ENCODE measurements around the gene ADORA1.

Gene ADORA1

DNA sequence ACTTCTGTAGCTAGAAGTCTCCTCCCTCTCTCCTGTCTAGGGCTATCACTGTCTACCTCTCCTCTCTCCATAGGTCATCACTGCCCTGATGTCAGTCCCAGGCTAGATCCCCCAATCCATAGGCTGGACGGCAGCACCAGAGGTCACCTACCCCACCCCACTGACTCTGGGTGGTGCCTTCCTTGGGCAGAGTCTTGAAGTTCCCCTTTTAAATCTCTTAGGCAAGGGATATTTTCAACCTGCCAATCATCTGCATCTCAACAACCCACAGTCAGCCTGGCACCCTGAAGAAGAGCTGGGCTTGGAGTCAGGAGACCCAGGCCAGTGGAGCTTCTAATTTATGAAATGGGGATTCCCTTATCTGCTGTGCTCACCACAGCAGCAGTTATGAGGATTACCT, 34.9 kb downstream of the ADORA1 start:
- TF ChIP-seq FOXM1 (IDR thresholded peaks at IDR 0.05; ENCODE audit: borderline replicate concordance, low read depth) (no peak), RAD21 (IDR thresholded peaks at IDR 0.05; ENCODE audit: low read depth) (no peak), ZBTB7A (IDR thresholded peaks at IDR 0.05; ENCODE audit: low read depth) (no peak), TCF12 (IDR thresholded peaks at IDR 0.05; ENCODE audit: low read depth) (no peak), TAF1 (IDR thresholded peaks at IDR 0.05; ENCODE audit: low read depth) (no peak), YY1 (IDR thresholded peaks at IDR 0.05; ENCODE audit: low read depth) (no peak), CEBPB (IDR thresholded peaks at IDR 0.05) (no peak), TEAD4 (IDR thresholded peaks at IDR 0.05) (no peak), CREB1 (IDR thresholded peaks at IDR 0.05; ENCODE audit: low read depth) (no peak)
- TF ChIP-seq, protein P1, sequence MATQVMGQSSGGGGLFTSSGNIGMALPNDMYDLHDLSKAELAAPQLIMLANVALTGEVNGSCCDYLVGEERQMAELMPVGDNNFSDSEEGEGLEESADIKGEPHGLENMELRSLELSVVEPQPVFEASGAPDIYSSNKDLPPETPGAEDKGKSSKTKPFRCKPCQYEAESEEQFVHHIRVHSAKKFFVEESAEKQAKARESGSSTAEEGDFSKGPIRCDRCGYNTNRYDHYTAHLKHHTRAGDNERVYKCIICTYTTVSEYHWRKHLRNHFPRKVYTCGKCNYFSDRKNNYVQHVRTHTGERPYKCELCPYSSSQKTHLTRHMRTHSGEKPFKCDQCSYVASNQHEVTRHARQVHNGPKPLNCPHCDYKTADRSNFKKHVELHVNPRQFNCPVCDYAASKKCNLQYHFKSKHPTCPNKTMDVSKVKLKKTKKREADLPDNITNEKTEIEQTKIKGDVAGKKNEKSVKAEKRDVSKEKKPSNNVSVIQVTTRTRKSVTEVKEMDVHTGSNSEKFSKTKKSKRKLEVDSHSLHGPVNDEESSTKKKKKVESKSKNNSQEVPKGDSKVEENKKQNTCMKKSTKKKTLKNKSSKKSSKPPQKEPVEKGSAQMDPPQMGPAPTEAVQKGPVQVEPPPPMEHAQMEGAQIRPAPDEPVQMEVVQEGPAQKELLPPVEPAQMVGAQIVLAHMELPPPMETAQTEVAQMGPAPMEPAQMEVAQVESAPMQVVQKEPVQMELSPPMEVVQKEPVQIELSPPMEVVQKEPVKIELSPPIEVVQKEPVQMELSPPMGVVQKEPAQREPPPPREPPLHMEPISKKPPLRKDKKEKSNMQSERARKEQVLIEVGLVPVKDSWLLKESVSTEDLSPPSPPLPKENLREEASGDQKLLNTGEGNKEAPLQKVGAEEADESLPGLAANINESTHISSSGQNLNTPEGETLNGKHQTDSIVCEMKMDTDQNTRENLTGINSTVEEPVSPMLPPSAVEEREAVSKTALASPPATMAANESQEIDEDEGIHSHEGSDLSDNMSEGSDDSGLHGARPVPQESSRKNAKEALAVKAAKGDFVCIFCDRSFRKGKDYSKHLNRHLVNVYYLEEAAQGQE (IDR thresholded peaks at IDR 0.05; ENCODE audit: low read depth): no peak

DNA sequence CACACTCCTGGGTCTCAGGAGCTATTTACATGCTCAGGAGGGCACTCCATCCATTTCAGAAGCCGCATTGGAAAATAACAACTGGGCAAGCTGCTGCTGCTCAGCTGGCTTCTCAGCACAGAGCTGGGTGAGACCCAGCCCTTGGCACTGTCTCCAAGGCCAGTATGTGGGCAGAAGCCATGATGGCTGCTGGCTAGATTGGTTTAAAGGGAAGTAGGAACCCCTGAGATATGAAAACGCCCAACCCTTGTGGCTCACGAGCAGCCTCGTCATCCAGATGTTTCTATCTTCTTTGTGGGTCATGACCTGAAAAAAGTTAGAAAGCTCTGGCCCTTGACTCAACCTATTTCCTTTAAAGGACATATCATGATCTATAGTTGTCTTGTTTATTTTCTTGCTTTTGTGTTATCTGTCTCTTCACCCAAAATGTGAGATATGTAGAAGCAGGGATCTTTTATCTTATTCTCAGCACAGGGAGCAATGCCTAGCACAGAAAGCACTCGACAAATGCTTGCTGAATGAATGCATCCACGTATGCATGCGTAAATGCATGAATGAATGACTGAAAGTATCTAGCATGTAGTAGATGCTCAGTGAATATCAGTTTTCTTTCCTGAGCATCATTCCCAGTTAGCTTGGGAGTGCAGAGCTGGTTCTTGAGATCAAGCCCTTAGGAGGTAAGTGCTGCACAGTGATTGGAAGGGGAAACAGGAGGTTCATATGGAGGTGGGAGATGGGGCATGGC, 36.5 kb downstream of the ADORA1 start:
- TF ChIP-seq FOXM1 (IDR thresholded peaks at IDR 0.05; ENCODE audit: borderline replicate concordance, low read depth): no peak
- no peak for TF ChIP-seq NFIC (IDR thresholded peaks at IDR 0.05)
- TF ChIP-seq, protein P2, sequence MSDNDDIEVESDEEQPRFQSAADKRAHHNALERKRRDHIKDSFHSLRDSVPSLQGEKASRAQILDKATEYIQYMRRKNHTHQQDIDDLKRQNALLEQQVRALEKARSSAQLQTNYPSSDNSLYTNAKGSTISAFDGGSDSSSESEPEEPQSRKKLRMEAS (IDR thresholded peaks at IDR 0.05): no peak
- TF ChIP-seq RAD21 (IDR thresholded peaks at IDR 0.05; ENCODE audit: low read depth): no peak
- TF ChIP-seq, protein P3, sequence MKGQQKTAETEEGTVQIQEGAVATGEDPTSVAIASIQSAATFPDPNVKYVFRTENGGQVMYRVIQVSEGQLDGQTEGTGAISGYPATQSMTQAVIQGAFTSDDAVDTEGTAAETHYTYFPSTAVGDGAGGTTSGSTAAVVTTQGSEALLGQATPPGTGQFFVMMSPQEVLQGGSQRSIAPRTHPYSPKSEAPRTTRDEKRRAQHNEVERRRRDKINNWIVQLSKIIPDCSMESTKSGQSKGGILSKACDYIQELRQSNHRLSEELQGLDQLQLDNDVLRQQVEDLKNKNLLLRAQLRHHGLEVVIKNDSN (IDR thresholded peaks at IDR 0.05): no peak
- TF ChIP-seq EGR1 (IDR thresholded peaks at IDR 0.05): no peak
- no peak for TF ChIP-seq TAF1 (IDR thresholded peaks at IDR 0.05; ENCODE audit: low read depth)

DNA sequence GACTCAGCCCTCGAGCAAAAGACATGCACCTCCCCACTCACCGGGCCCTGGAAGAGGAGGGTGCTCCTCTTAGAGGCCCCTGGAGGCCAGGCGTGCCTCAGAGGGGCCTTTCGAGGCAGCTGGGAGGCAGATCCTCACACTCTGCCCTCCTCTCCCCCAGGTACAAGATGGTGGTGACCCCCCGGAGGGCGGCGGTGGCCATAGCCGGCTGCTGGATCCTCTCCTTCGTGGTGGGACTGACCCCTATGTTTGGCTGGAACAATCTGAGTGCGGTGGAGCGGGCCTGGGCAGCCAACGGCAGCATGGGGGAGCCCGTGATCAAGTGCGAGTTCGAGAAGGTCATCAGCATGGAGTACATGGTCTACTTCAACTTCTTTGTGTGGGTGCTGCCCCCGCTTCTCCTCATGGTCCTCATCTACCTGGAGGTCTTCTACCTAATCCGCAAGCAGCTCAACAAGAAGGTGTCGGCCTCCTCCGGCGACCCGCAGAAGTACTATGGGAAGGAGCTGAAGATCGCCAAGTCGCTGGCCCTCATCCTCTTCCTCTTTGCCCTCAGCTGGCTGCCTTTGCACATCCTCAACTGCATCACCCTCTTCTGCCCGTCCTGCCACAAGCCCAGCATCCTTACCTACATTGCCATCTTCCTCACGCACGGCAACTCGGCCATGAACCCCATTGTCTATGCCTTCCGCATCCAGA, 37.7 kb downstream of the ADORA1 start:
- TF ChIP-seq FOXM1 (IDR thresholded peaks at IDR 0.05; ENCODE audit: borderline replicate concordance, low read depth) (no peak), CEBPB (IDR thresholded peaks at IDR 0.05) (no peak), EP300 (IDR thresholded peaks at IDR 0.05; ENCODE audit: borderline replicate concordance) (no peak), ZBTB7A (IDR thresholded peaks at IDR 0.05; ENCODE audit: low read depth) (no peak), RAD21 (IDR thresholded peaks at IDR 0.05; ENCODE audit: low read depth) (no peak), TAF1 (IDR thresholded peaks at IDR 0.05; ENCODE audit: low read depth) (no peak), TCF12 (IDR thresholded peaks at IDR 0.05; ENCODE audit: low read depth) (no peak), YY1 (IDR thresholded peaks at IDR 0.05; ENCODE audit: low read depth) (no peak), NFIC (IDR thresholded peaks at IDR 0.05) (no peak), CREB1 (IDR thresholded peaks at IDR 0.05; ENCODE audit: low read depth) (no peak)
- TF ChIP-seq, protein P2 (IDR thresholded peaks at IDR 0.05): no peak
- TF ChIP-seq, protein P1 (IDR thresholded peaks at IDR 0.05; ENCODE audit: low read depth): no peak

DNA sequence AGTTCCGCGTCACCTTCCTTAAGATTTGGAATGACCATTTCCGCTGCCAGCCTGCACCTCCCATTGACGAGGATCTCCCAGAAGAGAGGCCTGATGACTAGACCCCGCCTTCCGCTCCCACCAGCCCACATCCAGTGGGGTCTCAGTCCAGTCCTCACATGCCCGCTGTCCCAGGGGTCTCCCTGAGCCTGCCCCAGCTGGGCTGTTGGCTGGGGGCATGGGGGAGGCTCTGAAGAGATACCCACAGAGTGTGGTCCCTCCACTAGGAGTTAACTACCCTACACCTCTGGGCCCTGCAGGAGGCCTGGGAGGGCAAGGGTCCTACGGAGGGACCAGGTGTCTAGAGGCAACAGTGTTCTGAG, 38.3 kb downstream of the ADORA1 start:
- no peak for TF ChIP-seq CEBPB (IDR thresholded peaks at IDR 0.05)
- no peak for TF ChIP-seq RAD21 (IDR thresholded peaks at IDR 0.05; ENCODE audit: low read depth)
- TF ChIP-seq, protein P2 (IDR thresholded peaks at IDR 0.05): no peak
- TF ChIP-seq, protein P1 (IDR thresholded peaks at IDR 0.05; ENCODE audit: low read depth): no peak
- no peak for TF ChIP-seq ZBTB7A (IDR thresholded peaks at IDR 0.05; ENCODE audit: low read depth)
- TF ChIP-seq FOXM1 (IDR thresholded peaks at IDR 0.05; ENCODE audit: borderline replicate concordance, low read depth): no peak
- TF ChIP-seq TAF1 (IDR thresholded peaks at IDR 0.05; ENCODE audit: low read depth): no peak
- TF ChIP-seq, protein P3 (IDR thresholded peaks at IDR 0.05): no peak

Data from Ishikawa (cell line).